ENCODE results near the gene CBX1.
"Not testable (repeated sequence)": the region's sequence is repeated elsewhere in the genome, so short reads cannot be mapped to it uniquely, and the experiment has no call there.

Gene CBX1

DNA sequence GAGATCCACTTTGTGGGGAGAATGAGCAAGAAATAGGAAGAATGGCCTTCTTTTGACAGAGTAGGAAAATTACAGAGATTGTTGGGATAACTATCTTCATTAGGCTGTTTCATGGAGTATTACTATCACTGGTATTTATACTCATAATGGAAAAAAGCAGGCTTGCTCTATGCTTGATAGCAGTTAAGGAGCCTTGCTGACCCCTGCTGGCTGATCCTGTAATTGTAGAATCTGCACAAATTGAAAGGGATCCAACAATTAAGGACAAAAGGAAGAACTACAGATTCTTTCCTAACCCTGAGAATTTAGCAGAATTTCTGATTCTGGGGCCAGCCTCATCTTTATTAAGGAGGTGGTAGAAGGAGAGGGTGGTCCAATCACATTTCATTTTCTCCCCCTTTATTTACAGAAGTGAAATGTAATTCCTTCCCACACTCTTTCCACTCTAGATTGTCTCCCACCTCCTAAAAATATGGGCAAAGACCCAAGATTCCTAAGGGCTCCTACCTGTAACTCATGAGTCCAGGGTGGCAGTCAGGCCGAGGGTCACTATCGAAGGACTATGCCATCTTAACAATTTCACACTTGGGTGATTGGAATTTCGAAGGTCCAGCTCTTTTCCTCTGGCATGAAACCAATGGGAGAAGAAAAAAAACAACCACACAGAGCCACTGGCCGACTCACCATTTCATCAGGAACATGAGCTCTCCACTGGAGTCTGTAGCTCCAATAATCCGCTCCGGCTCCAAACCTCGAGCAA is 26.8 kb downstream of the CBX1 start:
- H3K4me3 Mint-ChIP-seq, result no peak overlapping the region
- peak; percentile 78 for ATAC-seq (ENCODE audit: low read depth)
- no peaks in the 10 kb centered on the region for H3K4me1 Mint-ChIP-seq
- H3K27ac Mint-ChIP-seq, result no peak overlapping the region
- DNase-seq (ENCODE audit: low spot score in 2 of 2), result peak; percentile 68 to 72
- no peaks in the 10 kb centered on the region for H3K9me3 Mint-ChIP-seq
- no peaks in the 10 kb centered on the region for H3K27me3 Mint-ChIP-seq
- H3K36me3 Mint-ChIP-seq, result peaks cover 11% of the 10 kb centered on the region

DNA sequence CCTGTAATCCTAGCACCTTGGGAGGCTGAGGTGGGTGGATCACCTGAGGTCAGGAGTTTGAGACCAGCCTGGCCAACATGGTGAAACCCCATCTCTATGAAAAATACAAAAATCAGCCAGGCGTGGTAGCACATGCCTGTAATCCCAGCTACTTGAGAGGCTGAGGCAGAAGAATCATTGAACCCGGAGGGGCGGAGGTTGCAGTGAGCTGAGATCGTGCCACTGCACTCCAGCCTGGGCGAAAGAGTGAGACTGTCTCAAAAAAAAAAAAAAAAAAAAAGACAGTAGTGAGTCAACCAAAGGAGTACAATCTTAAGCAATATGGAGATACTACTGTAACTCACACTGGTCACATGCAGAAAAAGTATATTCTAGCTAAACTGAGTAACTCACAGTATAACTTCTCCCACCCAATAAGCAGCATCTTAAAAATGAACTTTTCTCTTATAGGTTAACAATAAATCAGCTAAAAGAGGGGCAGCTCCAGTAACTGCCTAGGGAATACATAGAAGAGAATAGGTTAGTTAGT is 27.6 kb downstream of the CBX1 start:
- not testable (repeated sequence) for ATAC-seq (ENCODE audit: low read depth); H3K4me3 Mint-ChIP-seq; DNase-seq (ENCODE audit: low spot score in 2 of 2); H3K9me3 Mint-ChIP-seq; H3K4me1 Mint-ChIP-seq; H3K27ac Mint-ChIP-seq; H3K27me3 Mint-ChIP-seq
- peaks cover 11% of the 10 kb centered on the region for H3K36me3 Mint-ChIP-seq

- ATAC-seq (ENCODE audit: low read depth); H3K9me3 Mint-ChIP-seq; H3K4me1 Mint-ChIP-seq; H3K27me3 Mint-ChIP-seq; DNase-seq (ENCODE audit: low spot score in 2 of 2); H3K4me3 Mint-ChIP-seq; H3K27ac Mint-ChIP-seq: not testable (repeated sequence)
- peaks cover 15% of the 10 kb centered on the region for H3K36me3 Mint-ChIP-seq
These were observed 28.5 kb downstream of the CBX1 start for GRCh38 chr17:48072811-48073210.

DNA sequence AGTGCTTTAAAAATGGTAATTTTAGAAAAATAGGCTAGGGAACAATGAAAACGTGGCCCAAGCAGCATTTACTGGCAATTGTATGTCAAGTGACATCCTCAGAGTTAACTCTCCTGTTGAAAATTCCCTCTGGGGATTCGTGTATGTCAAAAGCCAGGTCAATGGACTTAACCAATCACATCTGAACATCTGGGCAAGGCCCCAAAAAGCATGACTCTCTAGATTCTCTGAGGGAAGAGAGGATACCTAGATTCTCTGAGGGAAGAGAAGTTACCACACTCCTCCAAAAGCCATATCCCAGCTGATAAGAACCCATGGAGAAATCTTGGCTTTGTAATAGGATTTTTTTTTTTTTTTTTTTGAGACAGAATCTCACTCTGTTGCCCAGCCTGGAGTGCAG is 29.6 kb downstream of the CBX1 start:
- ATAC-seq (ENCODE audit: low read depth) (no peak), DNase-seq (ENCODE audit: low spot score in 2 of 2) (no peak)
- Mint-ChIP-seq H3K9me3 (no peaks in the 10 kb centered on the region), H3K27ac (no peak overlapping the region), H3K27me3 (no peaks in the 10 kb centered on the region), H3K36me3 (peaks cover 13% of the 10 kb centered on the region), H3K4me3 (no peak overlapping the region), H3K4me1 (no peaks in the 10 kb centered on the region)

DNA sequence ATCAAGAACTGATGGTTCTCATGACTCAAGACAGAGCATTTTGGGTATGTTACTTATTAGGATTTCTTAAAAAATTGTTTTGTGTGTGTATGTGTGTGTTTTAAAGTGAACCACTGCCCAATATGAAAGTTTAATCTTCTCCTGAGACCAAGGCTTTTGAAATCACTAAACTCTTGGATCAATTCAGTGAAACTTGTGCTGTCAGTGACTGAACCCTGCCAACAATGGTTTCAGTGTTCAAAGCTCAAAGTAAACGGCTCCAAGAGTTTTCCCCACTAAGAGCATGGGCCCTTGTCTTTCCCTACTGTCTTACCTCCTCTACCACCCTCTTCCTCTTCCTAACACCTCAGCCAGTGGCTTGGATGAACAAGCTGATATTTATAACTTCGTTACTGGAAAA is 31.1 kb downstream of the CBX1 start:
- ATAC-seq (ENCODE audit: low read depth), result no peak
- Mint-ChIP-seq H3K9me3 (no peaks in the 10 kb centered on the region), H3K27ac (peak overlapping the region; percentile 29), H3K27me3 (no peaks in the 10 kb centered on the region), H3K4me3 (no peak overlapping the region), H3K36me3 (peaks cover 8% of the 10 kb centered on the region), H3K4me1 (peaks cover under 1% of the 10 kb centered on the region)
- DNase-seq (ENCODE audit: low spot score in 2 of 2), result no peak

DNA sequence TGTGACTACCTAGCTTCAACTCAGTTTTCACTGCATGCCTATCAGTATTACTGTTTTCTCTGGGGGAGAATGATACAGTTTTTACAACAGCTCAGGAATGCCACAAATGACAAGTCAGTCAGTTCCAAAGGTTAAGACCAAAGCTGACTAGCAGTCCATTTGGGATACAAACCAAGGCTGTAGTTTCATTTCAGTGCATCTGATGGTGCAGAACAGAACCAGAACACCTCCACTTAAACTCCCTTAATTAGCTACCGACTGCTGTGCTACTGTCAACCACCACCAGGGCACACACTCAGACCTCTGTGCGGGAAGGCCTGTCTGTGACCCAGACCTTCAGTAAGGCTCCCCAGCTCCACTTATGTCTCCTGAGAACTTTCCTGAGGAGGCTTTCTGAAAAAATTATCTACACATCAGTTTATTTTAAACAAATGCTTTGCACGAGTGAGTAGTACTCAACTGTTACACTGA is 32.8 kb downstream of the CBX1 start:
- DNase-seq (ENCODE audit: low spot score in 2 of 2) (no peak), ATAC-seq (ENCODE audit: low read depth) (peak; percentile 64)
- Mint-ChIP-seq H3K27ac (no peak overlapping the region), H3K4me1 (peaks cover 2% of the 10 kb centered on the region), H3K36me3 (peaks cover 12% of the 10 kb centered on the region), H3K9me3 (no peaks in the 10 kb centered on the region), H3K4me3 (no peak overlapping the region), H3K27me3 (no peaks in the 10 kb centered on the region)

GRCh38 chr17:48067808-48068207 is 33.5 kb downstream of the CBX1 start:
- H3K27ac Mint-ChIP-seq; H3K27me3 Mint-ChIP-seq; H3K9me3 Mint-ChIP-seq; H3K4me3 Mint-ChIP-seq; H3K4me1 Mint-ChIP-seq; DNase-seq (ENCODE audit: low spot score in 2 of 2); ATAC-seq (ENCODE audit: low read depth): not testable (repeated sequence)
- H3K36me3 Mint-ChIP-seq, result peaks cover 11% of the 10 kb centered on the region

DNA sequence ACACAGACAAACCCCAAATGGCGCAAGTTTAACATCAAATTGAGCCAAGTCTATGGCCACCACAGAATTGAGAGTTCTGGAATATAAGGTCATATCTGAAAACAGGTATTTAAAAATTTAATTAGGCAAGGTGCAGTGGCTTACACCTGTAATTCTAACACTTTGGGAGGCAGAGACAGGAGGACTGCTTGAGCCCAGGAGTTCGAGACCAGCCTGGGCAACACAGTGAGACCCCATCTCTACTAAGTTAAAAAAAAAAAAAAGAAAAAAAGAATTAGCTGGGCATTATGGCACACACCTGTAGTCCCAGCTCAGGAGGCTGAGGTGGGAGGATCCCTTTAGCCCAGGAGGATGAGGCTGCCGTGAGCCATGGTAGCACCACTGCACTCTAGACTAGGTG is 34.0 kb downstream of the CBX1 start:
- Mint-ChIP-seq H3K4me1 (peaks cover 2% of the 10 kb centered on the region), H3K36me3 (peaks cover 13% of the 10 kb centered on the region), H3K27me3 (no peaks in the 10 kb centered on the region), H3K9me3 (no peaks in the 10 kb centered on the region), H3K4me3 (no peak overlapping the region), H3K27ac (no peak overlapping the region)
- no peak for DNase-seq (ENCODE audit: low spot score in 2 of 2)
- no peak for ATAC-seq (ENCODE audit: low read depth)

DNA sequence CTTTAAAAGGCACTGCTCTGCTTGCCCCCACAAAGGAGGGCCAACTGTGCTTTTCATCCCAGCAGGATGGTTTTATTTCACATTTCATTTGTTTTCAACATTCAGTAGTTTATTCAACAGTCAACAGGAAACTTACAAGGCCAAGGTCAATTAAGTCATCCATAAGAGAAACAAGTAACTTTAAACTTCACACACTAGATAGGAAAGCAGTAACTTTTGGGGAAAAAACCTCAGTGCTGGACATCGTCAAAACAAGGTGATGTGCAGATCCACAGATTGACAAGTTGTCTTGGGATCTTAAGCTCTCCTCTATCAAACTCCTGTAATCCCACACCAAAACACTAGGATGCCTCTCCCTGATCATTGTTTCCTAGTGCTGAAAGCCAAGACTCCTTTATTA is 34.6 kb downstream of the CBX1 start:
- ATAC-seq (ENCODE audit: low read depth) (no peak), DNase-seq (ENCODE audit: low spot score in 2 of 2) (no peak)
- H3K4me1 Mint-ChIP-seq, result peaks cover 2% of the 10 kb centered on the region
- no peaks in the 10 kb centered on the region for H3K27me3 Mint-ChIP-seq
- peaks cover 13% of the 10 kb centered on the region for H3K36me3 Mint-ChIP-seq
- no peaks in the 10 kb centered on the region for H3K9me3 Mint-ChIP-seq
- no peak overlapping the region for H3K27ac Mint-ChIP-seq
- H3K4me3 Mint-ChIP-seq, result no peak overlapping the region

DNA sequence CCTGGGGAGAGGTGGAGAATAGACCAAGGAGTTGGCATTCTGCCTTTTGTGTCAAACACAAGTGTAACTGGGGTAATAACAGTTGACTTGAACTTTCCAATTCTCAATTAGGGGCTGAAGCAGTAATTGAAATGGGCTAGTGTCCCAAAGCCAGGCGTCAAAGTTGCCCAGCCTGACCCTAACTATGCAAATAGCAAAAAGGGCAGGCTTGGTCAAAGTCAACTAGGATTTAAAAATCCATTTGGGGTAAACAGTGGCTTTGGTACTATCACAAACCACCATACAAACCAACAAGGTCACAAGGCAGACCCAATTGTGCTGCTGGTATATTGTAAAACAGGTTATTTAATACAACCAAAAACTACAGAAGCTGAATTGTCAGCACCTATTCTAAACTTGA is 35.1 kb downstream of the CBX1 start:
- no peak overlapping the region for H3K4me3 Mint-ChIP-seq
- H3K27ac Mint-ChIP-seq, result no peak overlapping the region
- H3K4me1 Mint-ChIP-seq, result peaks cover 2% of the 10 kb centered on the region
- DNase-seq (ENCODE audit: low spot score in 2 of 2) (no peak), ATAC-seq (ENCODE audit: low read depth) (no peak)
- no peaks in the 10 kb centered on the region for H3K27me3 Mint-ChIP-seq
- no peaks in the 10 kb centered on the region for H3K9me3 Mint-ChIP-seq
- peaks cover 15% of the 10 kb centered on the region for H3K36me3 Mint-ChIP-seq

DNA sequence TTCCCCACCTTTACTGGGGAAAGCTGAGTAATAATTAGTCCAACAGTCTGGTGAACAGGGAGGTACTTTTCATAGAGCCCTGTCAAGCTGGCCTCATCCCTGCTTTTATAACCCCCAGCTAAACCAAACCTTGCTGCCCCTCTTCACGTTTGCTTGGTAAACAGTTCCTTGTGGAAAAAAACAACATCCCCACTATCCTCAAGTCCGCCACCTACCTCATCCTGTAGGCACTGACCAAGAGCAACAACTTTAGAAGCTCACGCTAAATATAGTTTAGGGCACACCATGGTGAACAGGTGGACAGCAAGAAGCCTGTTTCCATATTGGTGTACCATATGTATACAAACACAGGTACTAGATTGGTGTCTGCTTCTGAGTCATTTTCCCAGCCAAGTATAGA is 36.6 kb downstream of the CBX1 start:
- ATAC-seq (ENCODE audit: low read depth), result no peak
- no peak for DNase-seq (ENCODE audit: low spot score in 2 of 2)
- Mint-ChIP-seq H3K9me3 (no peaks in the 10 kb centered on the region), H3K4me1 (peaks cover 3% of the 10 kb centered on the region), H3K27ac (peak overlapping the region; percentile 17), H3K4me3 (no peak overlapping the region), H3K36me3 (peaks cover 15% of the 10 kb centered on the region), H3K27me3 (no peaks in the 10 kb centered on the region)

DNA sequence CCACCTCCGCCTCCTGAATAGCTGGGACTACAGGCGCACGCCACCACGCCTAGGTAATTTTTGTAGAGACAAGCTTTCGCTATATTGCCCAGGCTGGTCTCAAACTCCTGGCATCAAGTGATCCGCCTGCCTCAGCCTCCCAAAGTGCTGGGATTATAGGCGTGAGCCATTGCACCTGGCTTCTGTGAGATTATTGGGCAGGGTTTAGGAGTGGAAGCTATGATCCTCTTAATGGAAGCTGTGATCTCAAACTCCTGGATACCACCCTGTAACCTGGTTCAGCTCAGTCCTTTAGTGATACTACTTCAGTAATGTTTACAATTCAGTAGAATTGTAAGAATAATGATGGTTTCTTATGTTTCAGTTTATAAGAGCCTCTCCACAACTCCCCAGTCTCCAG is 39.0 kb downstream of the CBX1 start:
- DNase-seq (ENCODE audit: low spot score in 2 of 2) (no peak), ATAC-seq (ENCODE audit: low read depth) (no peak)
- H3K4me3 Mint-ChIP-seq, result no peak overlapping the region
- H3K27ac Mint-ChIP-seq, result no peak overlapping the region
- no peaks in the 10 kb centered on the region for H3K9me3 Mint-ChIP-seq
- peaks cover 24% of the 10 kb centered on the region for H3K36me3 Mint-ChIP-seq
- peaks cover 6% of the 10 kb centered on the region for H3K4me1 Mint-ChIP-seq
- no peaks in the 10 kb centered on the region for H3K27me3 Mint-ChIP-seq

GRCh38 chr17:48060249-48060648 is 41.0 kb downstream of the CBX1 start:
- peaks cover 35% of the 10 kb centered on the region for H3K36me3 Mint-ChIP-seq
- H3K27me3 Mint-ChIP-seq, result no peaks in the 10 kb centered on the region
- DNase-seq (ENCODE audit: low spot score in 2 of 2) (no peak), ATAC-seq (ENCODE audit: low read depth) (no peak)
- no peaks in the 10 kb centered on the region for H3K9me3 Mint-ChIP-seq
- H3K4me3 Mint-ChIP-seq, result no peak overlapping the region
- no peak overlapping the region for H3K27ac Mint-ChIP-seq
- H3K4me1 Mint-ChIP-seq, result peaks cover 22% of the 10 kb centered on the region

- DNase-seq (ENCODE audit: low spot score in 2 of 2) (no peak), ATAC-seq (ENCODE audit: low read depth) (no peak)
- no peaks in the 10 kb centered on the region for H3K9me3 Mint-ChIP-seq
- no peak overlapping the region for H3K4me3 Mint-ChIP-seq
- peaks cover 24% of the 10 kb centered on the region for H3K4me1 Mint-ChIP-seq
- no peak overlapping the region for H3K27ac Mint-ChIP-seq
- no peaks in the 10 kb centered on the region for H3K27me3 Mint-ChIP-seq
- H3K36me3 Mint-ChIP-seq, result peaks cover 33% of the 10 kb centered on the region
These were observed 42.1 kb downstream of the CBX1 start for GRCh38 chr17:48059125-48059668.
